Adrenal gland (tissue), 12 donors: Measurements from ENCODE around the gene STARD5. TPM values are rescaled to one million over a fixed set of nuclear protein-coding genes. Genes with fewer than 3 reads are reported as not detected.

Experiments used
- DNase-seq, 7 donors: peaks; one replicate each; pipeline ENCODE4 v3.0.0-alpha.2; 2019 to 2020
- H3K27ac ChIP-seq, 5 donors: fragments of 200-600 bp; sonication (generic) in 4 of 5; 1 replicate in 3 of 5; 2 replicates in 2 of 5; pipeline versions ENCODE4 v1.5.1 to v1.8.0; 2016 to 2020; ENCODE audit warnings: mild to moderate bottlenecking in 1 of 5
- H3K27me3 ChIP-seq: fragments of 200-600 bp; 2 replicates; pipeline ENCODE4 v1.8.0; 2021
- H3K36me3 ChIP-seq, 2 donors: fragments of 200-600 bp; replicated peaks in 1 of 2; 1 replicate in 1 of 2; 2 replicates in 1 of 2; pipeline versions ENCODE4 v1.5.1 to v1.8.0; 2018 to 2022
- H3K4me1 ChIP-seq, 2 donors: fragments of 200-600 bp; replicated peaks in 1 of 2; 1 replicate in 1 of 2; 2 replicates in 1 of 2; pipeline versions ENCODE4 v1.5.1 to v1.8.0; 2018 to 2021
- H3K4me3 ChIP-seq, 4 donors: fragments of 200-600 bp; sonication (generic) in 3 of 4; one replicate each; pipeline ENCODE4 v1.5.1; 2016 to 2018
- H3K9me3 ChIP-seq, 3 donors: fragments of 200-600 bp; sonication (generic) in 1 of 3; replicated peaks in 1 of 3; 1 replicate in 2 of 3; 2 replicates in 1 of 3; pipeline versions ENCODE4 v1.5.1 to v1.8.0; 2016 to 2021
- POLR2A ChIP-seq, 2 donors: fragments of 450-650 bp; IDR thresholded peaks; one replicate each; pipeline ENCODE4 v1.6.1; 2017; ENCODE audit warnings: antibody characterized with exemption in 2 of 2, mild to moderate bottlenecking in 2 of 2, moderate library complexity in 1 of 2
- WGBS, 4 donors: extraction: QIAGEN DNeasy Blood & Tissue Kit in 2 of 4; methylation state at CpG; one replicate each; pipeline versions ENCODE4 v1.1.5 to v1.1.7; 2013 to 2017; 5-methylcytosine and 5-hydroxymethylcytosine counted together
- intact Hi-C, 2 donors: fragments of 100-400 bp; cut with DNase I; formaldehyde crosslinking; loops; one replicate each; pipeline versions ENCODE4 v1.14.1 to v1.15.0; 2022 to 2023
- polyA plus RNA-seq, 3 donors: library from polyadenylated mRNA; stranded (reverse); fragments of 200-250 nt in 2 of 3; fragments of 350-450 nt in 1 of 3; fragmentation: Illumina TruSeq in 1 of 3; extraction: RNeasy Lipid Tissue Mini Kit (QIAGEN cat#74804) in 1 of 3; gene quantifications; one replicate each; pipeline ENCODE4 v1.2.3, GENCODE V29; 2013 to 2014
- total RNA-seq, 9 donors: library from RNA; depleted of rRNA in 4 of 9; stranded (reverse); fragments of >200 nt in 4 of 9; fragments of 120-200 nt in 1 of 9; fragmentation: NEBNext Ultra II Directional in 1 of 9; extraction: Animal tissue kit (Norgen Biotek cat#: 25700) in 1 of 9; gene quantifications; one replicate each; pipeline versions ENCODE4 v1.1.0 to v1.2.4, GENCODE V29; 2013 to 2023
- TF ChIP-seq, protein P1 (sequence below), 6 experiments: fragments of 450-650 bp in 4 of 6; fragments of 200-600 bp in 2 of 6; sonication (generic) in 1 of 6; IDR thresholded peaks; 1 replicate in 5 of 6; 2 replicates in 1 of 6; pipeline versions ENCODE4 v1.5.1 to v1.8.0; 2016 to 2021; ENCODE audit warnings: antibody characterized with exemption in 6 of 6, mild to moderate bottlenecking in 2 of 6, moderate library complexity in 1 of 6
- donor health status: healthy with polysubstance abuse.
- donor health status: Bipolar disorder and iron deficiency.
- donor health status: DM: yes; HTN: yes; CAD: no.
- donor health status: DM: no; HTN: no; CAD: no.
- donor health status: DM: no; HTN: no; CAD: no.
- donor health status: DM: yes; HTN: yes; CAD: no.

The STARD5 gene
- total and polyA plus RNA-seq, 12 donors: 0.97 to 6.1 (median 3.5) TPM

DNA sequence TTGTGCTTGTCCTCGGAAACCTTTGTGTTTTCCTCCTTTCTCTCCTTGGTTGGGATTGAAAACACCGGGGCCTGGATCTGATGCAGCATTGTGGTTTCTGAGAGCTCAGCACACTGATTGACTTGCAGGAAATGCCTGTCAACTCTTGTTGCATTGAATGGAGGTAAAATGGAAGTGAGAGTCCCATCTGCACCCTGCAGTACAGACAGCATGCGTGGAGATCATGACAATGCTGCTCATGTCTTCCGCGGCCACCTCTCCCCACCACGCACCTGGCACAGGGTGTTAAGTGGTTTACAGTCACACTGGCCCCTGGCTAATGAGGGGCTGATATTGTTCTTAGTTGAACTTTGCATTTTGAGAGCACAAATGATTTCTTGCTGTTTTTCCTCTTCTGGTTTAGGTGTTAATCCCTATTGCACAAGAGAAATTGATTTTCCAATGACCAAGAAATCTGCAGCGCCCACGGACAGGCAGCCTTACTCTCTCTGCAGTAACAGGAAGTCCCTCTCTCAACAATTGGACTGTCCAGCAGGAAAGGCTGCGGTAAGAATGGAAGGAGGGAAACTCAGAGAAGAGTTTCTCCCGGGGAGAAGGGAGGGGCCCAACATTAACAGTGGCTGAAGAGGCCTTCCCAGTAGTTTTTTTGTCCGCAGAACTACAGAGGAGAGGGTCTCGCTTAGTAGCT lies 58.5 kb downstream of the STARD5 start:
- no peak overlapping the region for H3K4me3 ChIP-seq
- H3K27me3 ChIP-seq: no peaks in the 10 kb centered on the region
- peaks cover 0 to 3% of the 10 kb centered on the region in 2 donors for H3K4me1 ChIP-seq
- 34 to 46% (median 42%) methylated on average over 11 to 12 of the region's 12 CpGs for WGBS, 4 donors
- TF ChIP-seq POLR2A (IDR thresholded peaks at IDR 0.05): no peak
- TF ChIP-seq, protein P1, sequence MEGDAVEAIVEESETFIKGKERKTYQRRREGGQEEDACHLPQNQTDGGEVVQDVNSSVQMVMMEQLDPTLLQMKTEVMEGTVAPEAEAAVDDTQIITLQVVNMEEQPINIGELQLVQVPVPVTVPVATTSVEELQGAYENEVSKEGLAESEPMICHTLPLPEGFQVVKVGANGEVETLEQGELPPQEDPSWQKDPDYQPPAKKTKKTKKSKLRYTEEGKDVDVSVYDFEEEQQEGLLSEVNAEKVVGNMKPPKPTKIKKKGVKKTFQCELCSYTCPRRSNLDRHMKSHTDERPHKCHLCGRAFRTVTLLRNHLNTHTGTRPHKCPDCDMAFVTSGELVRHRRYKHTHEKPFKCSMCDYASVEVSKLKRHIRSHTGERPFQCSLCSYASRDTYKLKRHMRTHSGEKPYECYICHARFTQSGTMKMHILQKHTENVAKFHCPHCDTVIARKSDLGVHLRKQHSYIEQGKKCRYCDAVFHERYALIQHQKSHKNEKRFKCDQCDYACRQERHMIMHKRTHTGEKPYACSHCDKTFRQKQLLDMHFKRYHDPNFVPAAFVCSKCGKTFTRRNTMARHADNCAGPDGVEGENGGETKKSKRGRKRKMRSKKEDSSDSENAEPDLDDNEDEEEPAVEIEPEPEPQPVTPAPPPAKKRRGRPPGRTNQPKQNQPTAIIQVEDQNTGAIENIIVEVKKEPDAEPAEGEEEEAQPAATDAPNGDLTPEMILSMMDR (IDR thresholded peaks at IDR 0.05): no peak
- DNase-seq: no peak
- H3K27ac ChIP-seq: no peak overlapping the region
- intact Hi-C loops: loop anchor here (5.0 to 10.0 kb wide), 3 partner anchors 113 to 291 kb away; no protein-coding TSS in a partner anchor
- H3K36me3 ChIP-seq: no peaks in the 10 kb centered on the region
- H3K9me3 ChIP-seq: no peaks in the 10 kb centered on the region

DNA sequence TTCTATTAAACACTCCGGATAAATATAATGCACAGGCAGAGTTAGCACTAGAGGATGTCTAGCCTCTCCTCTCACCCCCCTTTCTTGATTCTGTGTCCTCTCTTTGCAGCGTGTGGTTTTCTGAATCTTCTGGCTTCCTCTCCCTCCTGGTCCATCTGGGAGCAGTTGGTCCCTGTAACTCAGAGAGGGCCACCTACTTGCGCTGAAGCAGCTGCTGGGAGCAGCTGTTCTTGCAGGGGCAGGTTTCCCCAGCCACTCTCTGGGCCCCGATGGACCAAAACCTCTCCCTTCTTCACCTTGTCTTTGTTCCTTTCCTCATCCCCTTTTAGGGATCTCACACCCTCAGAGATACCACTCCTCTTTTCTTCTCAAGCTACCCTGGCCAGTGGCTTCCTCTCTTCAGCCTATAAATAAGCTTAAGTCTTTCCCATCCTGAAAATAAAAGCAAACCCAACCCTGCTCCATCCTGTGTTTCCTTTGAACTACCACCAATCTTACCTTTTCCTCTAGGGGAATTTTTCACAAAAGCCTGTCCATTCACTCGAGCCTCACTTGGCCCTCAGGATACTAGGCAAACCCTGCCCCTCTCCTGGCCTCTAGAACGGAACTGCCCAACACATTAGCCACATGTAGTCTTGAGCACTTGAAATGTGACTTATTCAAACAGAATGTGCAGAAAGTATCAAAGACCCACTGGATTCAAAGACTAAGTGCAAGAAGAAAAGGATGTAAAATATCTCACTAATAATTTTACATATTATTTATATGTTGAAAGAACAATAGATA lies 59.7 kb downstream of the STARD5 start:
- H3K9me3 ChIP-seq: no peaks in the 10 kb centered on the region
- TF ChIP-seq, protein P1 (IDR thresholded peaks at IDR 0.05): no peak
- no peak for TF ChIP-seq POLR2A (IDR thresholded peaks at IDR 0.05)
- intact Hi-C loops: loop anchor here (10.0 kb wide), 2 partner anchors 159 to 289 kb away; no protein-coding TSS in a partner anchor
- no peaks in the 10 kb centered on the region for H3K27me3 ChIP-seq
- 71 to 81% (median 80%) methylated on average over 6 of the region's 6 CpGs for WGBS, 4 donors
- no peak for DNase-seq
- no peak overlapping the region for H3K4me3 ChIP-seq
- H3K4me1 ChIP-seq: peaks cover 0 to 3% of the 10 kb centered on the region in 2 donors
- H3K27ac ChIP-seq: no peak overlapping the region
- H3K36me3 ChIP-seq: no peaks in the 10 kb centered on the region

DNA sequence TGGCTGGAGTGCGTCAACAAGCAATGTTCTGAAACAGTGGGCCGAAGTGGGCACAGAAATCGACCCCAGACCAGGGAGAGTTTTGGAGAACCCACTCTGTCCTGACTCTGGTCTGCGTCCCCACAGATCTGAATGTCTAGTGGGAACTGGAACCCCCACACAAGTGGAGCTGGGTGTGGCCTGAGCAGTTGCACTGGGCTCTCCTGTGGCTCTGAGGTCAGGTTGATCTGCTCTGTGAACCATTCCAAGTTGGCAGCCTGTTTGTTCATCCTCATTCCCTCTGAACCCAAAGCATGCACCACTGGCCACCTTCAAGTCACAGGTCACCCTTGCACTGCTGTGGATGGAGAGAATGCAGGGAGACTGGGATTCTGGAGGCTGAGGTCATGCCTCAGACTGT lies 60.5 kb downstream of the STARD5 start:
- Histone ChIP-seq H3K36me3 (no peaks in the 10 kb centered on the region), H3K27me3 (peaks cover 5% of the 10 kb centered on the region), H3K9me3 (no peaks in the 10 kb centered on the region), H3K27ac (no peak overlapping the region), H3K4me3 (no peak overlapping the region), H3K4me1 (peaks cover 0 to 3% of the 10 kb centered on the region in 2 donors)
- no peak for DNase-seq
- WGBS, 4 donors: 74 to 86% (median 80%) methylated on average over 3 to 4 of the region's 4 CpGs
- TF ChIP-seq, protein P1 (IDR thresholded peaks at IDR 0.05): no peak
- TF ChIP-seq POLR2A (IDR thresholded peaks at IDR 0.05): no peak
- intact Hi-C loops: loop anchor here (10.0 kb wide), 2 partner anchors 159 to 289 kb away; no protein-coding TSS in a partner anchor

DNA sequence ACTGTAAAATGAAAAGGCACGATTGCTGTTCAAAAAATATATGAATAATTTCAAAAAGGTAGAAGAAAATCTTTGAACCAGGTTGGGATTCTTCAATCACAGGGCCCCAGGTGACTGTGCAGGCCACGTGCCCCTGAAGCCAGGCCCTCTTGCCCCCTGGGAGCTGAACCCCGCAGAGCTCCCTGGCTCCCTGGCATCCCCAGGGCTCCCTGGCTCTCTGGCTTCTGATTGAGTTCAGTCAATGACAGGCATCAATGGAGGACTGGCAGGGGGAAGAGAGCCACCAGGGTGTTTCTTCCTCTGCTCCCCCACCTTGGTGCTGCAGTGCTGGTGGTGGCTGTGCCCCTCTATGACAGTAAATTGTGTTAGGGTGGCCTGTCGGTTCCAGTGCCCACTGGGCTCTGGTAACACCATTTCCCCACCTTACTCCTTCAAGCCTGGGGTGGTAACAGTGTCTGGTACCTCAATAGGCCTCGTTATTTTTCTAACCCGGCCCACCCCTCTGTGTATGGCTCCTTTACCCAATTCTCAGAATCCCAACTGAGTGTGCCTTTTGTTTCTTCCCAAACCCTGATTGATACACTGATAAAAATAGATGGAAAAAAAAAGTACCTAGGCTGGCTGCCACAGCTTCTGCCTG lies 62.6 kb downstream of the STARD5 start:
- intact Hi-C loops: loop anchor here (10.0 kb wide), 2 partner anchors 156 to 286 kb away; no protein-coding TSS in a partner anchor
- Histone ChIP-seq H3K4me1 (peaks cover 0 to 8% of the 10 kb centered on the region in 2 donors), H3K4me3 (no peak overlapping the region), H3K36me3 (no peaks in the 10 kb centered on the region), H3K27me3 (peaks cover 11% of the 10 kb centered on the region), H3K27ac (no peak overlapping the region), H3K9me3 (no peaks in the 10 kb centered on the region)
- TF ChIP-seq POLR2A (IDR thresholded peaks at IDR 0.05): no peak
- TF ChIP-seq, protein P1 (IDR thresholded peaks at IDR 0.05): no peak
- WGBS, 4 donors: 77 to 83% (median 82%) methylated on average over 6 of the region's 6 CpGs
- DNase-seq: no peak
